Measurements from ENCODE around the gene UBE3C.

DNA sequence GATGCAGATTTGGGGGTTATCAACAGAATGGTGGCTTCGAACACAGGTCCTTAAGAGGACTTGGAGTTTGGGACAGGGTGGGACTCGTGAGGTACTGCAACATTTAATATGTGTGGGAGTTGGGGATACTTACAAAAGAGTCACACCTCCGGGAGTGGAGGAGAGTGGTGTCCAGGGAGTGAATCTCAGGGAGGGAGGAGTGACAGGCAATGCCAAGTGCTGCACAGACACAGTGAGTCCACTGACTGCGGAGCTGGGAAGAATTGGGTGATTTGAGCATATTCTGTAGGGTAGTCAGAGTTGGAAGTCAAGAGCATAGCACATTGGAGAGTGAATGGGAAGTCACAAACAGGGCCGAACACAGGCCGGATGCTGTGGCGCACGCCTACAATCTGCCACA is 5.1 kb downstream of the UBE3C start:
- TF ChIP-seq, protein P1, sequence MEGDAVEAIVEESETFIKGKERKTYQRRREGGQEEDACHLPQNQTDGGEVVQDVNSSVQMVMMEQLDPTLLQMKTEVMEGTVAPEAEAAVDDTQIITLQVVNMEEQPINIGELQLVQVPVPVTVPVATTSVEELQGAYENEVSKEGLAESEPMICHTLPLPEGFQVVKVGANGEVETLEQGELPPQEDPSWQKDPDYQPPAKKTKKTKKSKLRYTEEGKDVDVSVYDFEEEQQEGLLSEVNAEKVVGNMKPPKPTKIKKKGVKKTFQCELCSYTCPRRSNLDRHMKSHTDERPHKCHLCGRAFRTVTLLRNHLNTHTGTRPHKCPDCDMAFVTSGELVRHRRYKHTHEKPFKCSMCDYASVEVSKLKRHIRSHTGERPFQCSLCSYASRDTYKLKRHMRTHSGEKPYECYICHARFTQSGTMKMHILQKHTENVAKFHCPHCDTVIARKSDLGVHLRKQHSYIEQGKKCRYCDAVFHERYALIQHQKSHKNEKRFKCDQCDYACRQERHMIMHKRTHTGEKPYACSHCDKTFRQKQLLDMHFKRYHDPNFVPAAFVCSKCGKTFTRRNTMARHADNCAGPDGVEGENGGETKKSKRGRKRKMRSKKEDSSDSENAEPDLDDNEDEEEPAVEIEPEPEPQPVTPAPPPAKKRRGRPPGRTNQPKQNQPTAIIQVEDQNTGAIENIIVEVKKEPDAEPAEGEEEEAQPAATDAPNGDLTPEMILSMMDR (IDR thresholded peaks at IDR 0.05), result no peak
- no peak for TF ChIP-seq POLR2A (IDR thresholded peaks at IDR 0.05)
